Ishikawa (cell line): ENCODE results near the gene CCK.

Experiments used
- EP300 ChIP-seq: IDR thresholded peaks from 2 replicates; pipeline ENCODE4 v1.6.1; 2012; ENCODE audit warnings: borderline replicate concordance
- TEAD4 ChIP-seq: IDR thresholded peaks from 2 replicates; pipeline ENCODE4 v1.6.1; 2012

DNA sequence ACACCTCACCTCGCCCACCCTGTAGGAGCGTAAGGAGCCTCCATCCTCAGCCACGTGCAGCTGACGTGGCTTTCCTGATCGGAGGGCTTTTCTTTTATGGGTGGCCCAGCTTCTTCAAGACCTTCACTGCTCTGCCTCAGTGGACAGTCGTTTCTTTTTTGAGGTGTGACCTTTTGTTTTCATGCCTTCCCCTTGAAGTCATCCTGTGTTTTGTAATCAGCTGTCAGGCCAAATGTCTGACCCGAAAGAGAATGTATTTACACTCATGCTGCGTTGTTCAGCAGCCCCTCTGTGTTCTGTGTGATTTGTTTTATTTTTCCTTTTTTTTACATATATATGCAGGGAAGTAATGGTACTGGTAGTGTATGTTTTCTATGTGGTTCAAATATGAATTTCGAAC is 41.8 kb downstream of the CCK start:
- TF ChIP-seq TEAD4 (no peak), EP300 (no peak)
